ENCODE data around the gene TNFRSF19.
"Not testable (repeated sequence)": the region's sequence is repeated elsewhere in the genome, so short reads cannot be mapped to it uniquely, and the experiment has no call there.

Gene TNFRSF19

DNA sequence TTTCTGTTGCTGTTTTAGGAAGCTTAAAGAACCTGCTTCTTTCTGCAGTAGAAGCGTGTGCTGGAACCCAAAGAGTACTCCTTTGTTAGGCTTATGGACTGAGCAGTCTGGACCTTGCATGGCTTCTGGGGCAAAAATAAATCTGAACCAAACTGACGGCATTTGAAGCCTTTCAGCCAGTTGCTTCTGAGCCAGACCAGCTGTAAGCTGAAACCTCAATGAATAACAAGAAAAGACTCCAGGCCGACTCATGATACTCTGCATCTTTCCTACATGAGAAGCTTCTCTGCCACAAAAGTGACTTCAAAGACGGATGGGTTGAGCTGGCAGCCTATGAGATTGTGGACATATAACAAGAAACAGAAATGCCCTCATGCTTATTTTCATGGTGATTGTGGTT is 103.1 kb downstream of the TNFRSF19 start:
- FAIRE-seq (no peak), DNase-seq (ENCODE audit: insufficient read length, low spot score) (no peak)
- TF ChIP-seq POLR2A (IDR thresholded peaks at IDR 0.05; ENCODE audit: low read depth, low read length): no peak

- no peak for FAIRE-seq
These were observed 103.8 kb downstream of the TNFRSF19 start for GRCh38 chr13:23673867-23674605.

DNA sequence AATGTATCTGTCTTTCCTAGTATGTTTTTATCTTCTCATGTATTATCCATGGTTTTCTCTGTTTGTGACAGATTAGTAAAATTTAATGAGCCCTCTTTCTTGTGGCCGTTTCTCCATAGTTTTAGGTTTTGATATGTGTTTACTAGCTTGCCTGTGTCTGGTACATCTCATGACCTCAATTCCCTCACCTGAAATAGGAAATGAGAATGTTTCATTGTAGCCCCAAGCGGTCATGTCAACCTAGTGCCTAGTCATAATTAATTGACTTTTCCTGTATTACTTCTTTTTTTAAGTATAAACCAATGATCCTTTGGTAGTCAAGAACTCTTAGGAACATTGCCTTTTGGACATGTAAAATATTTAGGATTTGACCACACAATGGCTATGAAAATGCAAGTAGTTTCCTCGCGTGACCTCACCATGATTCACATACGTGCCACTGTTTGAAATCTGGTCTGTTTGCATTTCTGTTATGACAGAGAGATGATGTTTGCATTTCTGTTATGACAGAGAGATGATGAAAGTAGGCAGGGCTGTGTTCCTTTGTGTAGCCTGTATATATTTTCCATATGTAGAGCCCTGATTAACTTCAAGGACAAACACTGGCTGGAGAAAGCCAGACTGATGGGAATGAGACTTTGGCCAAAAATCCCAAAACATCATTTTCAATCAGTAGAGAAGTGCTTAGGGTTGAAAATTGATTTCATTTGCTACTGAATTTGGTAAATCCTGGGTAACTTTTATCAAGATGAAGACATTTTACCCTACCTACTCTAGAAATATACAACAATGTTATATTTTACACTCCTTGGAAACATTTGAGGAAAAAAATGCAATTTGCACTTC is 104.8 kb downstream of the TNFRSF19 start:
- FAIRE-seq (no peak), DNase-seq (ENCODE audit: insufficient read length, low spot score) (no peak)
- no peak for TF ChIP-seq POLR2A (IDR thresholded peaks at IDR 0.05; ENCODE audit: low read depth, low read length)

More at GRCh38 chr13:23673867-23674605, 103.8 kb downstream of the TNFRSF19 start:
- TF ChIP-seq POLR2A (IDR thresholded peaks at IDR 0.05; ENCODE audit: low read depth, low read length): no peak
- DNase-seq (ENCODE audit: insufficient read length, low spot score): no peak

DNA sequence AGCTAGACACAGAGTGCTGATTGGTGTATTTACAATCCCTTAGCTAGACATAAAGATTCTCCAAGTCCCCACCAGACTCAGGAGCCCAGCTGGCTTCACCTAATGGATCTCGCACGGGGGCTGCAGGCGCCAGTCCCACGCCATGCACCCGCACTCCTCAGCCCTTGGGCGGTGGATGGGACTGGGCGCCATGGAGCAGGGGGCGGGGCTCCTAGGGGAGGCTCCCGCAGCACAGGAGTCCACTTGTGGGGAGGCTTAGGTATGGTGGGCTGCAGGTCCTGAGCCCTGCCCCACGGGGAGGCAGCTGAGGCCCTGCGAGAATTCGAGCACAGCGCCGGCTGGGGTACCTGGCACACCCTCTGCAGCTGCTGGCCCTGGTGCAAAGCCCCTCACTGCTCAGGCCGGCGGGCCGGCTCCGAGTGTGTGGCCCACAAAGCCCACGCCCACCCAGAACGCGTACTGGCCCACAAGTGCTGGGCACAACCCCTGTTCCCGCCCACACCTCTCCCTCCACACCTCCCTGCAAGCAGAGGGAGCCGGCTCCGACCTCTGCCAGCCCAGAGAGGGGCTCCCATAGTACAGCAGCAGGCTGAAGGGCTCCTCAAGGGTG is 107.6 kb downstream of the TNFRSF19 start:
- not testable (repeated sequence) for DNase-seq (ENCODE audit: insufficient read length, low spot score); FAIRE-seq

- no peak for TF ChIP-seq POLR2A (IDR thresholded peaks at IDR 0.05; ENCODE audit: low read depth, low read length)
- DNase-seq (ENCODE audit: insufficient read length, low spot score): no peak
- no peak for FAIRE-seq
These were observed 108.6 kb downstream of the TNFRSF19 start for GRCh38 chr13:23678795-23679194.

GRCh38 chr13:23679220-23679619 is 109.0 kb downstream of the TNFRSF19 start:
- no peak for FAIRE-seq
- no peak for DNase-seq (ENCODE audit: insufficient read length, low spot score)
- no peak for TF ChIP-seq POLR2A (IDR thresholded peaks at IDR 0.05; ENCODE audit: low read depth, low read length)

- DNase-seq (ENCODE audit: insufficient read length, low spot score) (no peak), FAIRE-seq (no peak)
- no peak for TF ChIP-seq POLR2A (IDR thresholded peaks at IDR 0.05; ENCODE audit: low read depth, low read length)
These were observed 110.8 kb downstream of the TNFRSF19 start for GRCh38 chr13:23680845-23681669.

DNA sequence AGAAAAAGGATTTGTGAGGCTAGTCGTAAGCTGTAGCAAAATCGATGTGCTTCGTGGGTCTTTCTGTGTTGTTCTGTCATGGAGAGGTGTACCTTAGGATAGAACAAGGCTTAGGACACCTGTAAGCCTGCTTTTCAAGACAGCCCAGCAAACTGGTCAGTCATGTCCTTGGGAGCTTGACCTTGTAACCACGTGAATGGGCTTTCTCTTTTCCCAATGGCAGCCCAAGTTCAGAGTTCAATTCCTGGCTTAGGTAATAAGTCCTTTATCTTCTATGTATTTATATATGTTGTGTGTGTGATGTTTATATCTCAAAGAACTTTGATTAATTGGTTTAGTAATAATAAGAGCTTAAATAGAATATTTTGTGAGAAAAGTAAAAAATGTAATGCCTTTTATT is 112.9 kb downstream of the TNFRSF19 start:
- DNase-seq (ENCODE audit: insufficient read length, low spot score): no peak
- no peak for FAIRE-seq
- no peak for TF ChIP-seq POLR2A (IDR thresholded peaks at IDR 0.05; ENCODE audit: low read depth, low read length)

DNA sequence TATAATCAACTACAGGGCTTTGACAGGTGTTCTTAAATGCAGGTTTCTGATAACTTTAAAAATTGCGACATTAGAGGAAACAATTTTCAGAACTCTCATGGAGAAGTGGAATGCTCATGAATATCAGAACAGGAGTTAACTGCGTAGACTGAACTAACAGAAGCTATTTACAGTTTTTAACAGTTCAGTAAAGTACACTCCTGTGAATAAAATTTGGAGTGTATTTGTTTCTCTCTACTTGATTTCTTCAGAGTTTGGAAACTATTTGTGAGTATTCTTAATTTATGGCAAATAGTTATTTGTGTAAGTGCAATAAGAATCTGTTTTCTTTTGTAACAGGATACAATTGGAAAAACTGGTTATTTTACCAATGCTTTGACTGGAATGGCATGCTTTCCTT is 114.4 kb downstream of the TNFRSF19 start:
- TF ChIP-seq POLR2A (IDR thresholded peaks at IDR 0.05; ENCODE audit: low read depth, low read length): no peak
- FAIRE-seq: no peak
- DNase-seq (ENCODE audit: insufficient read length, low spot score): no peak

DNA sequence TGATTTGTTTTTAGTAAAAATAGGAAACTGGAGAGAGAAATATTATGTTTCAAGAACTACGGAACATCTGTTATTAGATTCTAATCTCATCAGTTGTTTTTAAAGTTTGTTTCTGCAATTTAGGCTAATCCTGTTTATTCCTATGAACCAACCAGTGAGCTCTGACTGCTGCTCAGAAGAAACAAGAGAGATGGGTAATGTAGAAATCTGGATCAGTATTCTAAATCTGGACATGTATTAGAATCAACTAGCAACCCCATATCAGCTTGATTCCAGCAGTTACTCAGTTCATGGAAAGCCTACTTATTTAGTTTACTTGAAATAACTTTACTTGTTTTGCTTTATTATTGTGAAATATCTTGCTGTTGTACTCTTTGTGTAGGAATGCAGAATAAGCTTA is 115.2 kb downstream of the TNFRSF19 start:
- FAIRE-seq: no peak
- no peak for DNase-seq (ENCODE audit: insufficient read length, low spot score)
- no peak for TF ChIP-seq POLR2A (IDR thresholded peaks at IDR 0.05; ENCODE audit: low read depth, low read length)

DNA sequence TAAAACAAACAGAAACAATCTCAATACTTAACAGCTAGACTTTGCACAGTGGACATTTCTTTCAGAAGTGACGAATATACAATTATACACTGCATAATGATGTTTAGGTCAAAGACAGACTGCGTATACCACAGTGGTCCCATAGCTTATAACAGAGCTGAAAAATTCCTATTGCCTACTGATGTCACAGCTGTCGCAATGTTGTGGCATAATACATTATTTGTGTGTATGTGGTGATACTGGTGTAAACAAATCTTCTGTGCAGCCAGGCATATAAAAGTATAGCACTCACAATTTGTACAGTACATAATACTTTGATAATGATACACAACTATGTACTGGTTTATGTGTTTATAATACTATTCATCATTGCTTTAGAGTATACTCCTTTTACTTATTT is 116.7 kb downstream of the TNFRSF19 start:
- TF ChIP-seq POLR2A (IDR thresholded peaks at IDR 0.05; ENCODE audit: low read depth, low read length): no peak
- DNase-seq (ENCODE audit: insufficient read length, low spot score) (no peak), FAIRE-seq (no peak)

GRCh38 chr13:23687614-23688013 is 117.4 kb downstream of the TNFRSF19 start:
- no peak for FAIRE-seq
- no peak for DNase-seq (ENCODE audit: insufficient read length, low spot score)
- TF ChIP-seq POLR2A (IDR thresholded peaks at IDR 0.05; ENCODE audit: low read depth, low read length): no peak

GRCh38 chr13:23688336-23688735 is 118.1 kb downstream of the TNFRSF19 start:
- no peak for TF ChIP-seq POLR2A (IDR thresholded peaks at IDR 0.05; ENCODE audit: low read depth, low read length)
- DNase-seq (ENCODE audit: insufficient read length, low spot score): no peak
- no peak for FAIRE-seq

DNA sequence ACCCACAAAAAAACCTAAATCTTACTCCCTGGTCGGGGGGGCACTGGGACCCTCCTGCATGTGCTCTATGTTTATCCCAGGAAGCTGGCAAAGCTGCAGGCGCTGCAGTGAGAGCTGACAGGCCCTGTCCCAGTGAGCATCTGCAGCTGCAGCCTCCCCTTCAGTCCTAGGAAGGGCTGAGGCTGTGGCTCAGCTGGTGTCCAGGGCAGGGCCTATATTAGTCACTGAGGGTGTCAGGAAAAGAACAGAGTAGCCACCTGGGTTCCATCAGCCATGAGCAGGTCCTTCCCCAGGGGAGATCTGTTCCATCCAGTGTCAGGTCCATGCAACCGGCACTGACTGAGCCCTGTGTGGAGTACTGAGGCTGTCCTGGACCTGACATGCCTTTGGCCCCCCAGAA is 120.5 kb downstream of the TNFRSF19 start:
- no peak for TF ChIP-seq POLR2A (IDR thresholded peaks at IDR 0.05; ENCODE audit: low read depth, low read length)
- DNase-seq (ENCODE audit: insufficient read length, low spot score) (no peak), FAIRE-seq (no peak)

Measured in H54 (cell line).